Endothelial cell of umbilical vein (primary cell): Measurements from ENCODE around the gene IL36G. TPM values are rescaled to one million over a fixed set of nuclear protein-coding genes. Genes with fewer than 3 reads are reported as not detected.

Experiments
- BruUV-seq: library from RNA; stranded (reverse); fragments of 400-500 nt; replicated peaks from 2 replicates; lab custom pipeline; 2021; lab: Mats Ljungman, UMichigan
- CTCF ChIA-PET: fragments of 300-600, 350-600 bp; sonication (Branson Sonifier 250); formaldehyde crosslinking; loops from one replicate; lab custom pipeline; 2021; ENCODE audit warnings: antibody characterized with exemption, inconsistent platforms; lab: Charles Lee
- POLR2A ChIA-PET: fragments of 300-600, 350-600 bp; sonication (Branson Sonifier 250); formaldehyde crosslinking; loops from one replicate; lab custom pipeline; 2021; ENCODE audit warnings: antibody characterized with exemption, inconsistent platforms; lab: Charles Lee
- DNase-seq: peaks from one replicate; pipeline ENCODE4 v3.0.0-alpha.2; 2011; ENCODE audit warnings: low read depth, low spot score
- FAIRE-seq: peaks from 2 replicates; lab custom pipeline; 2011; peaks lifted over from hg19 to GRCh38; lab: Jason Lieb, UNC
- H2AFZ ChIP-seq: 2 replicates; pipeline ENCODE4 v1.6.0; 2012; ENCODE audit warnings: low read depth, low read length, control low read depth, inconsistent platforms
- H3K27ac ChIP-seq: 2 replicates; pipeline ENCODE4 v1.5.1; 2011; ENCODE audit warnings: low read depth, mild to moderate bottlenecking, control low read depth, low read length, moderate library complexity; ENCODE audit not compliant: insufficient read depth
- H3K27me3 ChIP-seq, 2 experiments: 2 replicates each; pipeline versions ENCODE4 v1.6.0 to v1.6.1; 2011; ENCODE audit warnings: low read length in 2 of 2, mixed read lengths in 1 of 2; ENCODE audit not compliant: control insufficient read depth in 2 of 2, insufficient read depth in 2 of 2
- H3K36me3 ChIP-seq, 2 experiments: 2 replicates in 1 of 2; 3 replicates in 1 of 2; pipeline ENCODE4 v1.5.1; 2011; ENCODE audit warnings: low read length in 2 of 2, mild to moderate bottlenecking in 1 of 2, moderate library complexity in 1 of 2; ENCODE audit not compliant: control insufficient read depth in 2 of 2, insufficient read depth in 2 of 2; ENCODE audit errors: extremely low read depth in 1 of 2
- H3K4me1 ChIP-seq: 3 replicates; pipeline ENCODE4 v1.5.1; 2011; ENCODE audit warnings: mild to moderate bottlenecking, low read length; ENCODE audit not compliant: control insufficient read depth, insufficient read depth; ENCODE audit errors: extremely low read depth
- H3K4me2 ChIP-seq: 2 replicates; pipeline ENCODE4 v1.6.1; 2011; ENCODE audit warnings: low read length, control low read depth, mixed read lengths; ENCODE audit not compliant: insufficient read depth
- H3K4me3 ChIP-seq, 3 experiments: fragments of 200-600 bp in 1 of 3; sonication (generic), shearing (Covaris generic) in 1 of 3; replicated peaks in 1 of 3; 2 replicates each; pipeline ENCODE4 v1.5.1; 2011 to 2016; ENCODE audit warnings: control low read depth in 3 of 3, low read length in 3 of 3, mild to moderate bottlenecking in 2 of 3, inconsistent platforms in 1 of 3, low read depth in 1 of 3, moderate library complexity in 1 of 3; ENCODE audit not compliant: insufficient read depth in 1 of 3
- H3K79me2 ChIP-seq: 2 replicates; pipeline ENCODE4 v1.6.0; 2012; ENCODE audit warnings: low read length, inconsistent platforms; ENCODE audit not compliant: control insufficient read depth, insufficient read depth
- H3K9ac ChIP-seq: replicated peaks from 2 replicates; pipeline ENCODE3; 2011; ENCODE audit warnings: low read length, control low read depth; ENCODE audit not compliant: insufficient read depth; ENCODE audit errors: extremely low read depth
- H3K9me1 ChIP-seq: replicated peaks from 3 replicates; pipeline ENCODE4 v1.6.0; 2011; ENCODE audit warnings: mild to moderate bottlenecking, low read length; ENCODE audit not compliant: control insufficient read depth, insufficient read depth; ENCODE audit errors: extremely low read depth
- H3K9me3 ChIP-seq: replicated peaks from 2 replicates; pipeline ENCODE4 v1.5.1; 2012; ENCODE audit warnings: low read length, inconsistent platforms; ENCODE audit not compliant: control insufficient read depth, insufficient read depth
- H4K20me1 ChIP-seq: replicated peaks from 2 replicates; pipeline ENCODE3; 2011; ENCODE audit warnings: mild to moderate bottlenecking, low read length; ENCODE audit not compliant: control insufficient read depth, insufficient read depth; ENCODE audit errors: extremely low read depth
- CTCF ChIP-seq, 2 donors: IDR thresholded peaks; 1 replicate in 1 of 2; 2 replicates in 1 of 2; pipeline ENCODE4 v1.5.1; 2011; ENCODE audit warnings: low read length in 2 of 2, mild to moderate bottlenecking in 2 of 2, moderate library complexity in 2 of 2, control low read depth in 1 of 2, inconsistent platforms in 1 of 2, low read depth in 1 of 2; ENCODE audit not compliant: insufficient read depth in 1 of 2; ENCODE audit errors: extremely low read depth in 1 of 2
- EZH2 ChIP-seq: IDR thresholded peaks from 2 replicates; pipeline ENCODE4 v1.6.1; 2012; ENCODE audit warnings: borderline replicate concordance, low read depth, mild to moderate bottlenecking, moderate library complexity, low read length, inconsistent platforms; ENCODE audit not compliant: severe bottlenecking
- FOS ChIP-seq: IDR thresholded peaks from 2 replicates; pipeline ENCODE4 v1.6.1; 2011; ENCODE audit warnings: mild to moderate bottlenecking, low read length, moderate library complexity, borderline replicate concordance; ENCODE audit not compliant: insufficient read depth
- GATA2 ChIP-seq: IDR thresholded peaks from 2 replicates; pipeline ENCODE4 v1.7.0; 2011; ENCODE audit warnings: low read depth, mild to moderate bottlenecking, moderate library complexity, mixed read lengths, low read length; ENCODE audit not compliant: insufficient read length, insufficient read depth
- JUN ChIP-seq: IDR thresholded peaks from 2 replicates; pipeline ENCODE4 v1.6.1; 2011; ENCODE audit warnings: borderline replicate concordance, low read depth; ENCODE audit not compliant: insufficient read length, insufficient read depth
- MAX ChIP-seq: IDR thresholded peaks from 2 replicates; pipeline ENCODE4 v1.6.1; 2011; ENCODE audit not compliant: insufficient read depth, insufficient read length
- MYC ChIP-seq: IDR thresholded peaks from one replicate; pipeline ENCODE4 v1.6.1; 2011; ENCODE audit warnings: mild to moderate bottlenecking, low read depth, low read length
- POLR2A ChIP-seq: IDR thresholded peaks from 2 replicates; pipeline ENCODE4 v1.6.1; 2012; ENCODE audit warnings: low read depth, mild to moderate bottlenecking, control low read depth, low read length
- POLR2AphosphoS5 ChIP-seq: IDR thresholded peaks from 2 replicates; pipeline ENCODE4 v1.6.1; 2012; ENCODE audit warnings: low read depth, mild to moderate bottlenecking, control low read depth, low read length, moderate library complexity; ENCODE audit not compliant: insufficient read depth
- dilution Hi-C: fragments of 300-500 bp; cut with MboI; formaldehyde crosslinking; loops from one replicate; pipeline ENCODE4 v1.15.0; 2019; ENCODE audit warnings: low sequenced_read_pairs; ENCODE audit not compliant: extremely low pct_ligation_motif_present
- intact Hi-C: fragments of 100-400 bp; cut with micrococcal nuclease; formaldehyde crosslinking; loops from one replicate; pipeline ENCODE4 v1.10.0; 2022
- polyA plus RNA-seq, 4 experiments: library from polyadenylated mRNA; depleted of rRNA in 3 of 4; stranded (reverse) in 3 of 4; unstranded in 1 of 4; fragments of >200 nt; gene quantifications; 2 replicates each; pipeline versions ENCODE4 v1.2.1 to v1.2.3, GENCODE V29; 2011 to 2012; ENCODE audit warnings: missing spikeins in 1 of 4
- total RNA-seq: library from RNA; stranded (reverse); gene quantifications from 2 replicates; pipeline ENCODE4 v1.2.3, GENCODE V29; 2021

The IL36G gene
- total and polyA plus RNA-seq, 2 donors (not counting 3 experiments of a cell fraction or from before 2014, with no cell fraction given) = not detected

GRCh38 chr2:113018509-113018908 is 40.7 kb downstream of the IL36G start:
- no peaks in the 10 kb centered on the region for H3K9me3 ChIP-seq
- no peaks in the 10 kb centered on the region for H3K4me1 ChIP-seq
- no TSS peak for BruUV-seq
- CTCF ChIA-PET = no interaction called here
- dilution Hi-C loops (no loop called here), intact Hi-C loops (no loop called here)
- H3K27me3 ChIP-seq = no peaks in the 10 kb centered on the region
- H3K36me3 ChIP-seq = no peaks in the 10 kb centered on the region
- FAIRE-seq = no peak
- no peak overlapping the region for H2AFZ ChIP-seq
- no peak overlapping the region for H3K4me3 ChIP-seq
- no peak overlapping the region for H3K9ac ChIP-seq
- H4K20me1 ChIP-seq = no peaks in the 10 kb centered on the region
- no peaks in the 10 kb centered on the region for H3K79me2 ChIP-seq
- POLR2A ChIA-PET = no interaction called here
- no peak overlapping the region for H3K4me2 ChIP-seq
- DNase-seq = no peak
- no peak overlapping the region for H3K27ac ChIP-seq
- H3K9me1 ChIP-seq = no peaks in the 10 kb centered on the region
- TF ChIP-seq JUN (no peak), CTCF (IDR thresholded peaks at IDR 0.05; ENCODE audit: extremely low read depth in 1 of 2, insufficient read depth in 1 of 2, low read depth in 1 of 2, low read length in 2 of 2) (no peak), MYC (no peak), GATA2 (no peak), MAX (no peak)

GRCh38 chr2:113021312-113021711 is 43.5 kb downstream of the IL36G start:
- H3K4me1 ChIP-seq = no peaks in the 10 kb centered on the region
- BruUV-seq = no TSS peak
- no peaks in the 10 kb centered on the region for H3K9me3 ChIP-seq
- intact Hi-C loops (no loop called here), dilution Hi-C loops (no loop called here)
- no peaks in the 10 kb centered on the region for H4K20me1 ChIP-seq
- H3K4me3 ChIP-seq = no peak overlapping the region
- H3K9me1 ChIP-seq = no peaks in the 10 kb centered on the region
- no peak overlapping the region for H3K4me2 ChIP-seq
- H2AFZ ChIP-seq = no peak overlapping the region
- POLR2A ChIA-PET = no interaction called here
- TF ChIP-seq JUN (no peak), MAX (no peak), EZH2 (no peak), POLR2A (no peak), GATA2 (no peak), CTCF (IDR thresholded peaks at IDR 0.05; ENCODE audit: extremely low read depth in 1 of 2, insufficient read depth in 1 of 2, low read depth in 1 of 2, low read length in 2 of 2) (no peak), POLR2AphosphoS5 (no peak), FOS (no peak), MYC (no peak)
- FAIRE-seq = no peak
- CTCF ChIA-PET = no interaction called here
- peaks cover 0 to 1% of the 10 kb centered on the region in 2 experiments for H3K27me3 ChIP-seq
- no peak overlapping the region for H3K27ac ChIP-seq
- DNase-seq = no peak
- no peaks in the 10 kb centered on the region for H3K36me3 ChIP-seq
- H3K9ac ChIP-seq = no peak overlapping the region
- no peaks in the 10 kb centered on the region for H3K79me2 ChIP-seq
